GM12875 (cell line): ENCODE measurements around the gene TCF7L2.

Experiments
- H3K4me3 ChIP-seq: one replicate; pipeline ENCODE4 v1.5.1; 2011; ENCODE audit warnings: low read depth, low read length, control low read depth
- CTCF ChIP-seq: IDR thresholded peaks from 2 replicates; pipeline ENCODE4 v1.5.1; 2011; ENCODE audit warnings: low read depth, mild to moderate bottlenecking, control low read depth, inconsistent platforms, low read length, moderate library complexity, borderline replicate concordance; ENCODE audit not compliant: insufficient read depth

The TCF7L2 gene

GRCh38 chr10:113086282-113086681 lies 136.2 kb downstream of the TCF7L2 start:
- TF ChIP-seq CTCF: no peak
- H3K4me3 ChIP-seq: no peak overlapping the region

- H3K4me3 ChIP-seq: no peak overlapping the region
- TF ChIP-seq CTCF: no peak
Measured at GRCh38 chr10:113087165-113088029, 137.3 kb downstream of the TCF7L2 start.

GRCh38 chr10:113088194-113088593 lies 138.1 kb downstream of the TCF7L2 start:
- H3K4me3 ChIP-seq: no peak overlapping the region
- no peak for TF ChIP-seq CTCF

GRCh38 chr10:113089551-113089950 lies 139.5 kb downstream of the TCF7L2 start:
- no peak for TF ChIP-seq CTCF
- H3K4me3 ChIP-seq: no peak overlapping the region

GRCh38 chr10:113091920-113092319 lies 141.9 kb downstream of the TCF7L2 start:
- H3K4me3 ChIP-seq: no peak overlapping the region
- TF ChIP-seq CTCF: no peak

- no peak for TF ChIP-seq CTCF
Measured at GRCh38 chr10:113093188-113094113, 143.4 kb downstream of the TCF7L2 start.

More at GRCh38 chr10:113093188-113094113, 143.4 kb downstream of the TCF7L2 start:
- H3K4me3 ChIP-seq: no peak overlapping the region
